K562 (cell line): ENCODE results near the gene BOC. TPM values are rescaled to one million over a fixed set of nuclear protein-coding genes. Genes with fewer than 3 reads are reported as not detected.

ENCODE experiments used
- ATAC-seq: fragments of 200-7000 bp; cut with Tn5 transposase; 3 replicates; pipeline ENCODE4 v1.9.1; 2020; ENCODE audit warnings: moderate library complexity
- BruUV-seq: library from RNA; stranded (reverse); fragments of 400-500 nt; replicated peaks from 2 replicates; lab custom pipeline; 2021; lab: Mats Ljungman, UMichigan
- CTCF ChIA-PET: fragments of 300-600 bp; formaldehyde crosslinking; extraction: SDS; loops from one replicate; lab custom pipeline; 2021; ENCODE audit warnings: low intra/inter-chr PET ratio; lab: Yijun Ruan, JAX
- POLR2A ChIA-PET: fragments of 300-600, 350-650 bp; sonication (Branson Sonifier 250); formaldehyde crosslinking; extraction: SDS; loops from one replicate; lab custom pipeline; 2021; ENCODE audit warnings: antibody characterized with exemption, inconsistent platforms; lab: Yijun Ruan, JAX
- DNase-seq, 4 experiments: peaks; one replicate each; pipeline versions ENCODE4 v3.0.0 to v3.0.0-alpha.2; 2011 to 2018; ENCODE audit warnings: low spot score in 3 of 4, mixed read lengths in 3 of 4; ENCODE audit errors: extremely low read depth in 1 of 4
- FAIRE-seq: peaks from 2 replicates; lab custom pipeline; 2011; peaks lifted over from hg19 to GRCh38; lab: Jason Lieb, UNC
- H2AFZ ChIP-seq: 2 replicates; pipeline ENCODE4 v1.6.0; 2011; ENCODE audit warnings: low read depth, low read length, control low read depth, inconsistent platforms
- H3K27ac ChIP-seq: fragments of 200-600 bp; 3 replicates; pipeline ENCODE4 v1.8.0; 2011; ENCODE audit warnings: low read depth, mild to moderate bottlenecking, control low read depth, inconsistent platforms, low read length, moderate library complexity, mixed read lengths; ENCODE audit errors: extremely low read depth
- H3K27me3 ChIP-seq, 2 experiments: fragments of 300-600 bp in 1 of 2; 2 replicates in 1 of 2; 3 replicates in 1 of 2; pipeline versions ENCODE4 v1.6.0 to v1.8.0; 2011; ENCODE audit warnings: inconsistent platforms in 2 of 2, low read length in 2 of 2, mild to moderate bottlenecking in 1 of 2, mixed read lengths in 1 of 2, moderate library complexity in 1 of 2; ENCODE audit not compliant: control insufficient read depth in 2 of 2, insufficient read depth in 2 of 2
- H3K36me3 ChIP-seq: fragments of 300-600 bp; 3 replicates; pipeline ENCODE4 v1.8.0; 2011; ENCODE audit warnings: mild to moderate bottlenecking, low read length, inconsistent platforms; ENCODE audit not compliant: control insufficient read depth, insufficient read depth
- H3K4me1 ChIP-seq, 2 experiments: fragments of 200-600 bp in 1 of 2; replicated peaks in 1 of 2; 2 replicates in 1 of 2; 3 replicates in 1 of 2; pipeline versions ENCODE4 v1.5.1 to v1.8.0; 2011; ENCODE audit warnings: inconsistent platforms in 2 of 2, low read length in 2 of 2, mild to moderate bottlenecking in 1 of 2, mixed read lengths in 1 of 2, moderate library complexity in 1 of 2; ENCODE audit not compliant: control insufficient read depth in 2 of 2, insufficient read depth in 2 of 2
- H3K4me2 ChIP-seq: 2 replicates; pipeline ENCODE4 v1.6.1; 2011; ENCODE audit warnings: low read length, control low read depth, inconsistent platforms, mixed read lengths; ENCODE audit not compliant: insufficient read depth
- H3K4me3 ChIP-seq: fragments of 200-600 bp; sonication (generic), shearing (Covaris generic); 2 replicates; pipeline ENCODE4 v1.5.1; 2016; ENCODE audit warnings: control low read depth, inconsistent platforms
- H3K79me2 ChIP-seq: fragments of 200-600 bp; 3 replicates; pipeline ENCODE4 v1.8.0; 2011; ENCODE audit warnings: low read length, inconsistent platforms; ENCODE audit not compliant: control insufficient read depth, insufficient read depth
- H3K9ac ChIP-seq, 2 experiments: 2 replicates each; pipeline versions ENCODE4 v1.6.0 to v1.6.1; 2011; ENCODE audit warnings: low read depth in 2 of 2, low read length in 2 of 2, control low read depth in 1 of 2, inconsistent platforms in 1 of 2, mild to moderate bottlenecking in 1 of 2, mixed read lengths in 1 of 2; ENCODE audit not compliant: insufficient read depth in 1 of 2
- H3K9me1 ChIP-seq: one replicate; pipeline ENCODE4 v1.6.0; 2011; ENCODE audit warnings: inconsistent platforms, mild to moderate bottlenecking, low read length, moderate library complexity; ENCODE audit not compliant: control insufficient read depth, insufficient read depth
- H3K9me3 ChIP-seq: replicated peaks from 2 replicates; pipeline ENCODE4 v1.5.1; 2011; ENCODE audit warnings: low read depth, low read length, inconsistent platforms; ENCODE audit not compliant: control insufficient read depth, insufficient read depth
- H4K20me1 ChIP-seq: replicated peaks from 2 replicates; pipeline ENCODE4 v1.6.1; 2011; ENCODE audit warnings: low read length, inconsistent platforms, mixed read lengths; ENCODE audit not compliant: control insufficient read depth, insufficient read depth
- CBFA2T3 ChIP-seq: fragments of 450-650 bp; IDR thresholded peaks from 2 replicates; pipeline ENCODE4 v1.6.1; 2017
- EP300 ChIP-seq: IDR thresholded peaks from 2 replicates; pipeline ENCODE4 v1.6.1; 2012; ENCODE audit warnings: low read length, improper control_type of control experiment
- EWSR1 ChIP-seq: fragments of 450-650 bp; IDR thresholded peaks from 2 replicates; pipeline ENCODE4 v1.6.1; 2018; ENCODE audit warnings: borderline replicate concordance, mild to moderate bottlenecking, low read depth, moderate library complexity; ENCODE audit not compliant: partially characterized antibody
- FOXK1 ChIP-seq: sonication (generic); formaldehyde crosslinking; IDR thresholded peaks from 2 replicates; pipeline ENCODE4 v1.8.0; 2022; ENCODE audit warnings: missing genetic modification reagents, mild to moderate bottlenecking, borderline replicate concordance
- L3MBTL2 ChIP-seq: fragments of 450-650 bp; IDR thresholded peaks from 2 replicates; pipeline ENCODE4 v1.6.1; 2016; ENCODE audit warnings: mild to moderate bottlenecking, moderate library complexity
- POLR2B ChIP-seq: fragments of 450-650 bp; IDR thresholded peaks from 2 replicates; pipeline ENCODE4 v1.6.1; 2018; ENCODE audit warnings: low read depth; ENCODE audit not compliant: partially characterized antibody
- POLR2H ChIP-seq: IDR thresholded peaks from 2 replicates; pipeline ENCODE4 v1.6.1; 2016; ENCODE audit warnings: missing genetic modification characterization, low read depth, mild to moderate bottlenecking, control low read depth, missing compliant biosample characterization, moderate library complexity
- ZNF212 ChIP-seq: fragments of 450-650 bp; formaldehyde crosslinking; IDR thresholded peaks from 2 replicates; pipeline ENCODE4 v1.4.0; 2020; ENCODE audit warnings: mild to moderate bottlenecking
- ZNF282 ChIP-seq: sonication (generic); formaldehyde crosslinking; IDR thresholded peaks from 2 replicates; pipeline ENCODE4 v1.8.1; 2023; ENCODE audit warnings: missing genetic modification reagents
- ZNF311 ChIP-seq: fragments of 250-450 bp; sonication (Bioruptor Pico); IDR thresholded peaks from 2 replicates; pipeline ENCODE4 v1.4.0; 2020; ENCODE audit warnings: mild to moderate bottlenecking, moderate library complexity
- WGBS: fragments of 100-300 bp; shearing (Covaris generic); methylation state at CpG from one replicate; pipeline ENCODE4 v1.1.6; 2016; ENCODE audit warnings: low coverage, mixed read lengths; ENCODE audit not compliant: insufficient coverage; ENCODE audit errors: missing lambda C conversion rate; 5-methylcytosine and 5-hydroxymethylcytosine counted together
- in situ Hi-C: fragments of 300-500 bp; cut with MboI; formaldehyde crosslinking; loops from 4 replicates; pipeline ENCODE4 v1.15.0; 2018; ENCODE audit warnings: inconsistent platforms, mixed read lengths
- intact Hi-C: fragments of 100-400 bp; cut with micrococcal nuclease; formaldehyde crosslinking; loops from 2 replicates; pipeline ENCODE4 v1.14.2; 2022
- polyA plus RNA-seq, 8 experiments: library from polyadenylated mRNA; depleted of rRNA in 4 of 8; stranded (reverse) in 5 of 8; unstranded in 3 of 8; fragments of >200 nt; fragmentation: Nextera tagmentation in 2 of 8; fragmentation: Illumina TruSeq in 1 of 8; extraction: Ambion mirVana in 2 of 8; extraction: Trizol in 1 of 8; gene quantifications; 2 replicates each; pipeline versions ENCODE4 v1.2.1 to v1.2.3, GENCODE V29; 2011 to 2014; ENCODE audit warnings: inconsistent platforms in 1 of 8, missing spikeins in 1 of 8
- total RNA-seq, 7 experiments: library from RNA; depleted of rRNA in 6 of 7; stranded (reverse); fragments of >200 nt in 6 of 7; fragmentation: Illumina TruSeq in 2 of 7; extraction: Trizol in 2 of 7; gene quantifications; 2 replicates each; pipeline versions ENCODE4 v1.2.1 to v1.2.3, GENCODE V29; 2011 to 2021; ENCODE audit warnings: low replicate concordance in 1 of 7
- TF ChIP-seq, protein P1 (sequence below): fragments of 450-650 bp; IDR thresholded peaks from 2 replicates; pipeline ENCODE4 v1.7.0; 2016; ENCODE audit warnings: borderline replicate concordance
- TF ChIP-seq, protein P2 (sequence below): sonication (generic); formaldehyde crosslinking; IDR thresholded peaks from 2 replicates; pipeline ENCODE4 v1.9.0; 2022; ENCODE audit warnings: mild to moderate bottlenecking, missing genetic modification reagents
- TF ChIP-seq, protein P3 (sequence below), 3 experiments: fragments of 200-800 bp in 1 of 3; fragments of 250-450 bp in 1 of 3; fragments of 450-650 bp in 1 of 3; sonication (Bioruptor Pico) in 1 of 3; sonication (Bioruptor generic) in 1 of 3; formaldehyde crosslinking in 1 of 3; IDR thresholded peaks; 2 replicates each; pipeline versions ENCODE4 v1.6.1 to v1.8.0; 2016 to 2022; ENCODE audit warnings: mild to moderate bottlenecking in 2 of 3, missing genetic modification characterization in 2 of 3, missing compliant biosample characterization in 1 of 3, moderate library complexity in 1 of 3
- TF ChIP-seq, protein P4 (sequence below): conservative IDR thresholded peaks from 2 replicates; pipeline ENCODE4 v1.6.1; 2011; ENCODE audit warnings: low read depth, mild to moderate bottlenecking, low read length; ENCODE audit not compliant: control insufficient read depth

The BOC gene
- total and polyA plus RNA-seq, 9 of the 15 experiments (the other 6 are each of a cell fraction or from before 2014, with no cell fraction given), result not detected

DNA sequence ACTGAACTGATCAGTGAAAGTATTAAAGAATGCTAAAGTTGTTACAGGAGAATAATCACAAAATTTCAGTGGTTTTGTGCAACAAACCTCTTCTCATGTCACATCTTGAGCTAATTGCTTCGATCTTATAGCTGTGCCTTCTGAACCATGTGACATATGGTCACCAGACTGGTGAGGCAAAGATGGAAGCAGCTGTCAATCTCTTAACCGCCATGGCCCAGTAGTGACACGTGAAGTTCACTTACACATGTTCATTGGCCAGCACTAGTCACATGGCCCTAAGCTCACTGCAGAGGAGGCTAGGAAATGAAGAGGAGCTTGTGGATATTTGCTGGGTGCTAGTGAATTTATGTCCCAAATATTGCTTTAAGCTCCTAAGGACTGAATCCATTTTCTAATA lies 32.5 kb downstream of the BOC start (continued):
- TF ChIP-seq EP300, result no peak
- no peak for TF ChIP-seq ZNF212 (CRISPR knock-in tag)
- TF ChIP-seq POLR2B, result no peak
- TF ChIP-seq ZNF282, result no peak
- peak; percentile 56; the same call in 1 of the 2 replicates for TF ChIP-seq L3MBTL2
- TF ChIP-seq CBFA2T3, result no peak
- no peak for TF ChIP-seq ZNF311 (CRISPR knock-in tag)
- TF ChIP-seq, protein P1, sequence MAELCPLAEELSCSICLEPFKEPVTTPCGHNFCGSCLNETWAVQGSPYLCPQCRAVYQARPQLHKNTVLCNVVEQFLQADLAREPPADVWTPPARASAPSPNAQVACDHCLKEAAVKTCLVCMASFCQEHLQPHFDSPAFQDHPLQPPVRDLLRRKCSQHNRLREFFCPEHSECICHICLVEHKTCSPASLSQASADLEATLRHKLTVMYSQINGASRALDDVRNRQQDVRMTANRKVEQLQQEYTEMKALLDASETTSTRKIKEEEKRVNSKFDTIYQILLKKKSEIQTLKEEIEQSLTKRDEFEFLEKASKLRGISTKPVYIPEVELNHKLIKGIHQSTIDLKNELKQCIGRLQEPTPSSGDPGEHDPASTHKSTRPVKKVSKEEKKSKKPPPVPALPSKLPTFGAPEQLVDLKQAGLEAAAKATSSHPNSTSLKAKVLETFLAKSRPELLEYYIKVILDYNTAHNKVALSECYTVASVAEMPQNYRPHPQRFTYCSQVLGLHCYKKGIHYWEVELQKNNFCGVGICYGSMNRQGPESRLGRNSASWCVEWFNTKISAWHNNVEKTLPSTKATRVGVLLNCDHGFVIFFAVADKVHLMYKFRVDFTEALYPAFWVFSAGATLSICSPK, result no peak
- TF ChIP-seq, protein P2, sequence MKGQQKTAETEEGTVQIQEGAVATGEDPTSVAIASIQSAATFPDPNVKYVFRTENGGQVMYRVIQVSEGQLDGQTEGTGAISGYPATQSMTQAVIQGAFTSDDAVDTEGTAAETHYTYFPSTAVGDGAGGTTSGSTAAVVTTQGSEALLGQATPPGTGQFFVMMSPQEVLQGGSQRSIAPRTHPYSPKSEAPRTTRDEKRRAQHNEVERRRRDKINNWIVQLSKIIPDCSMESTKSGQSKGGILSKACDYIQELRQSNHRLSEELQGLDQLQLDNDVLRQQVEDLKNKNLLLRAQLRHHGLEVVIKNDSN, result peak; percentile 66

DNA sequence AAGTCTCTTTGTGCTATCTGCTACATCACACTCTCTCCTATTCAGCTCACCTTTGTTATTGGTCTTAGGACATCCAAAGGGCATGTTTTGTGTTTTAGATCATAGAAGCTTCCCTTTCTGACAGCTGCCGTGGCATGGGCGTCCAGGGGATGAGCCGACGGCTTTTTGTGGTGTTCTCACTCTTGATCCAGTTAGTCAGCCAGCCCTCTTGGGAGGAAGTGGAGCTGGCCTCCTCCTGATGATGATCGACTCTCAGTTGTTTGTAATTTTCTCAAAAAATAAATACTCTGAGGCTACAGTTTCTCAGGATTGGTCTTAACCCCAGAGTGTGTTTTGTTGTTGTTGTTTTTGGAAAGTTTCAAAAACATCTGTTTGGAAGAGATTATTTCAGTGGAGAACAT lies 34.4 kb downstream of the BOC start:
- POLR2A ChIA-PET, result no interaction called here
- ATAC-seq (no peak), FAIRE-seq (no peak)
- TF ChIP-seq, protein P3, sequence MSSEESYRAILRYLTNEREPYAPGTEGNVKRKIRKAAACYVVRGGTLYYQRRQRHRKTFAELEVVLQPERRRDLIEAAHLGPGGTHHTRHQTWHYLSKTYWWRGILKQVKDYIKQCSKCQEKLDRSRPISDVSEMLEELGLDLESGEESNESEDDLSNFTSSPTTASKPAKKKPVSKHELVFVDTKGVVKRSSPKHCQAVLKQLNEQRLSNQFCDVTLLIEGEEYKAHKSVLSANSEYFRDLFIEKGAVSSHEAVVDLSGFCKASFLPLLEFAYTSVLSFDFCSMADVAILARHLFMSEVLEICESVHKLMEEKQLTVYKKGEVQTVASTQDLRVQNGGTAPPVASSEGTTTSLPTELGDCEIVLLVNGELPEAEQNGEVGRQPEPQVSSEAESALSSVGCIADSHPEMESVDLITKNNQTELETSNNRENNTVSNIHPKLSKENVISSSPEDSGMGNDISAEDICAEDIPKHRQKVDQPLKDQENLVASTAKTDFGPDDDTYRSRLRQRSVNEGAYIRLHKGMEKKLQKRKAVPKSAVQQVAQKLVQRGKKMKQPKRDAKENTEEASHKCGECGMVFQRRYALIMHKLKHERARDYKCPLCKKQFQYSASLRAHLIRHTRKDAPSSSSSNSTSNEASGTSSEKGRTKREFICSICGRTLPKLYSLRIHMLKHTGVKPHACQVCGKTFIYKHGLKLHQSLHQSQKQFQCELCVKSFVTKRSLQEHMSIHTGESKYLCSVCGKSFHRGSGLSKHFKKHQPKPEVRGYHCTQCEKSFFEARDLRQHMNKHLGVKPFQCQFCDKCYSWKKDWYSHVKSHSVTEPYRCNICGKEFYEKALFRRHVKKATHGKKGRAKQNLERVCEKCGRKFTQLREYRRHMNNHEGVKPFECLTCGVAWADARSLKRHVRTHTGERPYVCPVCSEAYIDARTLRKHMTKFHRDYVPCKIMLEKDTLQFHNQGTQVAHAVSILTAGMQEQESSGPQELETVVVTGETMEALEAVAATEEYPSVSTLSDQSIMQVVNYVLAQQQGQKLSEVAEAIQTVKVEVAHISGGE (CRISPR knock-in tag; IDR thresholded peaks at IDR 0.05), result no peak
- no peak for TF ChIP-seq FOXK1 (CRISPR knock-in tag)
- TF ChIP-seq EWSR1, result no peak
- TF ChIP-seq, protein P4, sequence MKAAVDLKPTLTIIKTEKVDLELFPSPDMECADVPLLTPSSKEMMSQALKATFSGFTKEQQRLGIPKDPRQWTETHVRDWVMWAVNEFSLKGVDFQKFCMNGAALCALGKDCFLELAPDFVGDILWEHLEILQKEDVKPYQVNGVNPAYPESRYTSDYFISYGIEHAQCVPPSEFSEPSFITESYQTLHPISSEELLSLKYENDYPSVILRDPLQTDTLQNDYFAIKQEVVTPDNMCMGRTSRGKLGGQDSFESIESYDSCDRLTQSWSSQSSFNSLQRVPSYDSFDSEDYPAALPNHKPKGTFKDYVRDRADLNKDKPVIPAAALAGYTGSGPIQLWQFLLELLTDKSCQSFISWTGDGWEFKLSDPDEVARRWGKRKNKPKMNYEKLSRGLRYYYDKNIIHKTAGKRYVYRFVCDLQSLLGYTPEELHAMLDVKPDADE, result no peak
- TF ChIP-seq POLR2H (tag), result no peak

More for the DNA sequence above, 34.4 kb downstream of the BOC start:
- in situ Hi-C loops, result no loop called here
- Histone ChIP-seq H4K20me1 (no peaks in the 10 kb centered on the region), H3K27me3 (peaks cover 0 to 25% of the 10 kb centered on the region in 2 experiments; a peak in 3 of 5 replicates), H3K4me3 (no peak overlapping the region), H3K4me2 (no peak overlapping the region), H3K9ac (no peak overlapping the region), H2AFZ (no peak overlapping the region), H3K9me1 (no peaks in the 10 kb centered on the region), H3K9me3 (no peaks in the 10 kb centered on the region), H3K4me1 (no peaks in the 10 kb centered on the region), H3K27ac (no peak overlapping the region), H3K36me3 (no peaks in the 10 kb centered on the region), H3K79me2 (no peaks in the 10 kb centered on the region)
- no TSS peak for BruUV-seq
- DNase-seq, result no peak
- intact Hi-C loops, result no loop called here
- CTCF ChIA-PET, result no interaction called here
- WGBS, result 0% methylated on average over 5 of the region's 5 CpGs
